Uterus (tissue), 2 donors: Measurements from ENCODE around the gene UMODL1.
"Not testable (repeated sequence)": the region's sequence is repeated elsewhere in the genome, so short reads cannot be mapped to it uniquely, and the experiment has no call there.

ENCODE experiments used
- POLR2A ChIP-seq, 2 donors: fragments of 450-650 bp; IDR thresholded peaks; one replicate each; pipeline ENCODE4 v1.6.1; 2016; ENCODE audit warnings: antibody characterized with exemption in 2 of 2, mild to moderate bottlenecking in 1 of 2, moderate library complexity in 1 of 2
- TF ChIP-seq, protein P1 (sequence below), 4 experiments: fragments of 200-600 bp in 2 of 4; fragments of 450-650 bp in 2 of 4; sonication (generic) in 2 of 4; IDR thresholded peaks; one replicate each; pipeline ENCODE4 v1.5.1; 2016 to 2019; ENCODE audit warnings: antibody characterized with exemption in 4 of 4, mild to moderate bottlenecking in 2 of 4, moderate library complexity in 1 of 4

DNA sequence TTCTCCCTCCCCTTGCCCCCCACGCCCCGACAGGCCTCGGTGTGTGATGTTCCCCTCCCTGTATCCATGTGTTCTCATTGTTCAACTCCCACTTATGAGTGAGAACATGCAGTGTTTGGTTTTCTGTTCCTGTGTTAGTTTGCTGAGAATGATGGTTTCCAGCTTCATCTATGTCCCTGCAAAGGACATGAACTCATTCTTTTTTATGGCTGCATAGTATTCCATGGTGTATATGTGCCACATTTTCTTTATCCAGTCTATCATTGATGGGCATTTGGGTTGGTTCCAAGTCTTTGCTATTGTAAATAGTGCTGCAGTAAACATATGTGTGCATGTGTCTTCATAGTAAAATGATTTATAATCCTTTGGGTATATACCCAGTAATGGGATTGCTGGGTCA is 108.9 kb downstream of the UMODL1 start:
- TF ChIP-seq, protein P1, sequence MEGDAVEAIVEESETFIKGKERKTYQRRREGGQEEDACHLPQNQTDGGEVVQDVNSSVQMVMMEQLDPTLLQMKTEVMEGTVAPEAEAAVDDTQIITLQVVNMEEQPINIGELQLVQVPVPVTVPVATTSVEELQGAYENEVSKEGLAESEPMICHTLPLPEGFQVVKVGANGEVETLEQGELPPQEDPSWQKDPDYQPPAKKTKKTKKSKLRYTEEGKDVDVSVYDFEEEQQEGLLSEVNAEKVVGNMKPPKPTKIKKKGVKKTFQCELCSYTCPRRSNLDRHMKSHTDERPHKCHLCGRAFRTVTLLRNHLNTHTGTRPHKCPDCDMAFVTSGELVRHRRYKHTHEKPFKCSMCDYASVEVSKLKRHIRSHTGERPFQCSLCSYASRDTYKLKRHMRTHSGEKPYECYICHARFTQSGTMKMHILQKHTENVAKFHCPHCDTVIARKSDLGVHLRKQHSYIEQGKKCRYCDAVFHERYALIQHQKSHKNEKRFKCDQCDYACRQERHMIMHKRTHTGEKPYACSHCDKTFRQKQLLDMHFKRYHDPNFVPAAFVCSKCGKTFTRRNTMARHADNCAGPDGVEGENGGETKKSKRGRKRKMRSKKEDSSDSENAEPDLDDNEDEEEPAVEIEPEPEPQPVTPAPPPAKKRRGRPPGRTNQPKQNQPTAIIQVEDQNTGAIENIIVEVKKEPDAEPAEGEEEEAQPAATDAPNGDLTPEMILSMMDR (IDR thresholded peaks at IDR 0.05): not testable (repeated sequence)
- TF ChIP-seq POLR2A (IDR thresholded peaks at IDR 0.05): not testable (repeated sequence)
